ENCODE data around the gene UBE2L5. TPM values are rescaled to one million over a fixed set of nuclear protein-coding genes. Genes with fewer than 3 reads are reported as not detected.
A peak's percentile ranks its signal among the peaks of the same experiment; 100 is the strongest.
"Not testable (repeated sequence)": the region's sequence is repeated elsewhere in the genome, so short reads cannot be mapped to it uniquely, and the experiment has no call there.

Gene UBE2L5
- total RNA-seq, 4 donors from 2014 or later: 0.31 TPM; not detected in 3

DNA sequence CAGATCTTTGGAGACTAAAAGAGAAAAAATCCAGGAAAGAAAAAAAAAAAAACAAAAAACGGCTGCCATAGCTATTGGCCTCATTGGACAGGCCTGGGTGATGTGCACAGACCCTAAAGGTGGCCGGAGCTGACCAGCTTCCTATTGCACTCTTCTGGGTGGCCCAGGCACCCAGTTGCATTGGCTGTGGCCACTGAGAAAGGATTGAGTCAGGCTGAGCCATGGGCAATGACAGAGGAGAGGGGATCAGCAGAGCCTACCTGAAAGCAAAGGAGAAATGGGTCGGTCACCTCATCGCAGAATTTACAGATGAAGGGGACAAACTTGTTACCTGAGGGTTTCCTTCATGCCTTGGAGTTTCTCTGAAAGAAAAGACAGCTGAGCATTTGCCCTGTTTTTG, 26.1 kb downstream of the UBE2L5 start:
- H3K36me3 ChIP-seq: no peaks in the 10 kb centered on the region
- H3K9me3 ChIP-seq: no peaks in the 10 kb centered on the region
- no peak overlapping the region for H3K27ac ChIP-seq
- no peak for ATAC-seq
- TF ChIP-seq POLR2AphosphoS5 (IDR thresholded peaks at IDR 0.05) (no peak), POLR2A (IDR thresholded peaks at IDR 0.05) (no peak), EP300 (IDR thresholded peaks at IDR 0.05) (no peak)
- TF ChIP-seq, protein P1, sequence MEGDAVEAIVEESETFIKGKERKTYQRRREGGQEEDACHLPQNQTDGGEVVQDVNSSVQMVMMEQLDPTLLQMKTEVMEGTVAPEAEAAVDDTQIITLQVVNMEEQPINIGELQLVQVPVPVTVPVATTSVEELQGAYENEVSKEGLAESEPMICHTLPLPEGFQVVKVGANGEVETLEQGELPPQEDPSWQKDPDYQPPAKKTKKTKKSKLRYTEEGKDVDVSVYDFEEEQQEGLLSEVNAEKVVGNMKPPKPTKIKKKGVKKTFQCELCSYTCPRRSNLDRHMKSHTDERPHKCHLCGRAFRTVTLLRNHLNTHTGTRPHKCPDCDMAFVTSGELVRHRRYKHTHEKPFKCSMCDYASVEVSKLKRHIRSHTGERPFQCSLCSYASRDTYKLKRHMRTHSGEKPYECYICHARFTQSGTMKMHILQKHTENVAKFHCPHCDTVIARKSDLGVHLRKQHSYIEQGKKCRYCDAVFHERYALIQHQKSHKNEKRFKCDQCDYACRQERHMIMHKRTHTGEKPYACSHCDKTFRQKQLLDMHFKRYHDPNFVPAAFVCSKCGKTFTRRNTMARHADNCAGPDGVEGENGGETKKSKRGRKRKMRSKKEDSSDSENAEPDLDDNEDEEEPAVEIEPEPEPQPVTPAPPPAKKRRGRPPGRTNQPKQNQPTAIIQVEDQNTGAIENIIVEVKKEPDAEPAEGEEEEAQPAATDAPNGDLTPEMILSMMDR (IDR thresholded peaks at IDR 0.05): no peak
- peaks cover 0 to 20% (median 4%) of the 10 kb centered on the region in 3 donors for H3K4me1 ChIP-seq
- WGBS, 2 donors (ENCODE audit: low coverage in 1 of 2): 88 to 100% methylated on average over 3 to 4 of the region's 4 CpGs
- no peak overlapping the region for H3K4me3 ChIP-seq
- no peaks in the 10 kb centered on the region for H3K27me3 ChIP-seq

DNA sequence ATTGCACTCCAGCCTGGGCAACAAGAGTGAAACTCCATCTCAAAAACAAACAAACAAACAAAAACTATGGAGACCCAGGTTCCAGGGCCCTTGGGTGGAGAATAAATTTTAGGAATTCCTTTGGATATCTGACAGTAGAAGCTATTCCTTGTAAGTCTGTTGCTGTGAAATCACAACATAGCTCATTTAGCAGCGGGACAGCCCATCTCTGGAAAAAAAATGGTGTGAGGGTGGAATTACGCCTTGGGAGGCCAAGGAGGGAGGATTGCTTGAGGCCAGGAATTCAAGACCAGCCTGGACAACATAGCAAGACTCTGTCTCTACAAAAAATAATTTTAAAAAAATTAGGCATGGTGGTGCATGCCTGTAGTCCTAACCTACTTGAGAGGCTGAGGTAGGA, 27.8 kb downstream of the UBE2L5 start:
- H3K4me1 ChIP-seq: peaks cover 0 to 22% (median 4%) of the 10 kb centered on the region in 3 donors
- ATAC-seq: no peak
- no peaks in the 10 kb centered on the region for H3K36me3 ChIP-seq
- H3K27me3 ChIP-seq: no peaks in the 10 kb centered on the region
- no peak overlapping the region for H3K27ac ChIP-seq
- no peaks in the 10 kb centered on the region for H3K9me3 ChIP-seq
- 100% methylated on average over 2 of the region's 2 CpGs; no CpG with 5 or more reads in 1 of the 2 donors for WGBS, 2 donors (ENCODE audit: low coverage in 1 of 2)
- H3K4me3 ChIP-seq: no peak overlapping the region
- TF ChIP-seq POLR2AphosphoS5 (IDR thresholded peaks at IDR 0.05): no peak
- TF ChIP-seq, protein P1 (IDR thresholded peaks at IDR 0.05): no peak
- TF ChIP-seq POLR2A (IDR thresholded peaks at IDR 0.05): no peak
- TF ChIP-seq EP300 (IDR thresholded peaks at IDR 0.05): no peak

DNA sequence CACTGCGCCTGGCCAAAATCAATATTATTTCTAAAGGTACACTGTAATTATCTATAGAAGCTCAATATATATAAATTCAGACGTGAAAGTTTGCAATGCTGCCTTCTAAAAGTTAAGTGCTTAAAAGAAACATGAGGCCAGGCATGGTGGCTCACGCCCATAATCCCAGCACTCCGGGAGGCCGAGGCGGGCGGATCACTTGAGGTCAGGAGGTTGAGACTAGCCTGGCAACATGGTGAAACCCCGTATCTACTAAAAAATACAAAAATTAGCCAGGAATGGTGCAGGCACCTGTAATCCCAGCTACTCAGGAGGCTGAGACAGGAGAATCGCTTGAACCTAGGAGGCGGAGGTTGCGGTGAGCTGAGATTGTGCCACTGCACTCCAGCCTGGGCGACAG, 29.2 kb downstream of the UBE2L5 start:
- peaks cover 0 to 14% (median 5%) of the 10 kb centered on the region in 3 donors for H3K4me1 ChIP-seq
- not testable (repeated sequence) for H3K27ac ChIP-seq, H3K4me3 ChIP-seq, H3K9me3 ChIP-seq, H3K27me3 ChIP-seq, ATAC-seq, H3K36me3 ChIP-seq
- WGBS, 2 donors (ENCODE audit: low coverage in 1 of 2): 80 to 95% methylated on average over 1 to 5 of the region's 12 CpGs

DNA sequence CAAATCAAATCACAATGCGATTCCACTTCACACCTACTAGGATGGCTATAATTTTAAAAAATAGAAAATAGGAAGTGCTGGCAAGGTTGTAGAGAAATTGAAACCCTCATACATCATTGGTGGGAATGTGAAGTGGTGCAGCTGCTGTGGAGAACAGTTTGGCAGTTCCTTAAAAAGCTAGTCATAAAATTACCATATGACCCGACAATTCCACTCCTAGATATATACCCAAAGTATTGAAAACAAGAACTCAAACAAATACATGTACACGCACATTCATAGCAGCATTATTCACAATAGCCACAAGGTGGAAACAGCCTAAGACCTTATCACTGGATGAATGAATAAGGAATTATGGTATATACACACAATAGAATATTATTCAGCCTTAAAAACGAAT, 31.4 kb downstream of the UBE2L5 start:
- no peak for ATAC-seq
- 78 to 84% methylated on average over 4 of the region's 4 CpGs for WGBS, 2 donors (ENCODE audit: low coverage in 1 of 2)

DNA sequence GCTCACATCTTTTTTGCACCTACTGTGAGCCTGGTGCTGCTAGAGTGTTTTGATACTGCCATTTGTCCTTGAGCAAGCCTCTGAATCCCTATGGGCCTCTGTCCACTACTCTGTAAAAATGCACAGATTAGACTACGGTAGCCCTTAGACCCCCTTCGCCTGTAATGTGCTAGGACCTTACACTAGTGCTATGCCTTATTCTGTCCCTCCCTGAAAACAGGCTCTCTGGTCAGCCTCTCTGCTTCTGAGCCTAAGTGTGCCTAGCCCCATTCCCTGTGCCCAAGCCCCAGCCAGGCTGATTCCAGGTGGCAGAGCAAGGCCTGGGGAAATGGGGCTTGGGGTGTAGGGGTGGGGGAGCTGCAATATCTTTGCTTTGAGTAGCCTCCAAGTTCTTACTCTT, 32.7 kb downstream of the UBE2L5 start:
- no peaks in the 10 kb centered on the region for H3K9me3 ChIP-seq
- no peak overlapping the region for H3K4me3 ChIP-seq
- no peaks in the 10 kb centered on the region for H3K27me3 ChIP-seq
- no peak for TF ChIP-seq EP300 (IDR thresholded peaks at IDR 0.05)
- TF ChIP-seq POLR2A (IDR thresholded peaks at IDR 0.05): no peak
- TF ChIP-seq POLR2AphosphoS5 (IDR thresholded peaks at IDR 0.05): no peak
- TF ChIP-seq, protein P1 (IDR thresholded peaks at IDR 0.05): no peak
- peaks cover 0 to 7% of the 10 kb centered on the region in 2 donors for H3K36me3 ChIP-seq
- 88 to 100% methylated on average over 1 to 2 of the region's 2 CpGs for WGBS, 2 donors (ENCODE audit: low coverage in 1 of 2)
- no peak overlapping the region for H3K27ac ChIP-seq
- peaks cover 0 to 32% (median 5%) of the 10 kb centered on the region in 3 donors for H3K4me1 ChIP-seq
- ATAC-seq: no peak

More for the DNA sequence above, 31.4 kb downstream of the UBE2L5 start:
- Histone ChIP-seq H3K36me3 (peaks cover 0 to 7% of the 10 kb centered on the region in 2 donors), H3K27me3 (no peaks in the 10 kb centered on the region), H3K4me3 (no peak overlapping the region), H3K9me3 (no peaks in the 10 kb centered on the region), H3K27ac (no peak overlapping the region), H3K4me1 (peaks cover 0 to 21% (median 5%) of the 10 kb centered on the region in 3 donors)
- TF ChIP-seq, protein P1 (IDR thresholded peaks at IDR 0.05): peak in 1 of 4 experiments; percentile 12
- TF ChIP-seq POLR2A (IDR thresholded peaks at IDR 0.05): no peak
